SU-DHL-6 (cell line): ENCODE results near the gene FRY.

Experiments used
- CTCF ChIP-seq: fragments of 200-600 bp; sonication (generic); IDR thresholded peaks from one replicate; pipeline ENCODE4 v1.5.1; 2017; ENCODE audit warnings: antibody characterized with exemption, mild to moderate bottlenecking, low read length, moderate library complexity; ENCODE audit not compliant: insufficient read depth, poor library complexity, severe bottlenecking
- EZH2phosphoT487 ChIP-seq: fragments of 200-600 bp; sonication (generic), shearing (Covaris generic); conservative IDR thresholded peaks from 2 replicates; pipeline ENCODE4 v1.6.1; 2018; ENCODE audit warnings: mild to moderate bottlenecking, antibody characterized with exemption, low read length, moderate library complexity, mixed read lengths

DNA sequence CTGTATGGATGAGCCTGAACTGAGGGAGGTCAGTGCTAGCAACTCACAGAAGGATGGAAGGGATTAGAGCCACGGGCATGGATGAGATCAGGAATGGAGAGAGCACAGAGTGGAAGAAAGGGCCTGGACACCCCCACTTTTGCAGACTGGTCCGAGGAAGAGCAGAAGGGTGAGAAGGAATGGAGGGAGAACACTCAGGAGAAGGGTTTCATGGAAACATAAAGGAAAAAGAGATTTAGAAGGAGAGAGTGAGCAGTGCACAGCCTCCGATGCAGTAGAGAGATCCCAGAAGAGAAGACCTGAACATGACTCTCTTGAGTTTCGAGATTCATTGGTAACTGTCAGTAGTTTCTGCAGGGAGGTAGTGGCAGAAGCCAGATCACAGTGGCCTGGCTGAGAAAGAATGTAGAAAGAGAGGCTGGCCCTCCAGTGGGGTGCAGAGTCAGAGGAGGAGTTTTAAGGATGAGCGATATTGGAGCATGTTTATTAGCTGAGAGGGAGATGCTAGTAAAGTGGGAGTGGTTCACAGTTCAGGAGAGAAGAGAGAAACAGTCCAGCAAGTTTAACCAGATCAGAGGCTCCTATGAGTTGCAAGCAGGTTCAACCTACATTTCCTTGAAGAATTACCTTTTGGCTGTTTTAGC, 174.6 kb downstream of the FRY start:
- TF ChIP-seq CTCF: no peak
- no peak for TF ChIP-seq EZH2phosphoT487
